WERI-Rb-1 (cell line): Measurements from ENCODE around the gene ADCK1.
"Not testable (repeated sequence)": the region's sequence is repeated elsewhere in the genome, so short reads cannot be mapped to it uniquely, and the experiment has no call there.

Experiments used
- DNase-seq: peaks from one replicate; pipeline ENCODE4 v3.0.0-alpha.2; 2020
- H3K27ac ChIP-seq: fragments of 250-450 bp; sonication (Bioruptor Pico); 2 replicates; pipeline ENCODE4 v1.5.1; 2020; ENCODE audit warnings: mild to moderate bottlenecking, moderate library complexity
- H3K27me3 ChIP-seq: fragments of 250-450 bp; sonication (Bioruptor Pico); 2 replicates; pipeline ENCODE4 v1.5.1; 2021; ENCODE audit warnings: mild to moderate bottlenecking, low read depth, moderate library complexity; ENCODE audit not compliant: insufficient read depth, severe bottlenecking
- H3K36me3 ChIP-seq: fragments of 250-450 bp; sonication (Bioruptor Pico); 2 replicates; pipeline ENCODE4 v1.5.1; 2020; ENCODE audit warnings: mild to moderate bottlenecking, moderate library complexity
- H3K4me3 ChIP-seq: 2 replicates; pipeline ENCODE4 v1.5.1; 2011; ENCODE audit warnings: low read depth, mild to moderate bottlenecking, control low read depth, low read length
- H3K9me3 ChIP-seq: fragments of 250-450 bp; sonication (Bioruptor Pico); 2 replicates; pipeline ENCODE4 v1.5.1; 2021; ENCODE audit warnings: mild to moderate bottlenecking, moderate library complexity; ENCODE audit not compliant: severe bottlenecking
- TF ChIP-seq, protein P1 (sequence below): IDR thresholded peaks from 2 replicates; pipeline ENCODE4 v1.5.1; 2011; ENCODE audit warnings: low read depth, mild to moderate bottlenecking, control low read depth, inconsistent platforms, low read length

ADCK1 gene

GRCh38 chr14:77955816-77956484, 156.0 kb downstream of the ADCK1 start:
- TF ChIP-seq, protein P1, sequence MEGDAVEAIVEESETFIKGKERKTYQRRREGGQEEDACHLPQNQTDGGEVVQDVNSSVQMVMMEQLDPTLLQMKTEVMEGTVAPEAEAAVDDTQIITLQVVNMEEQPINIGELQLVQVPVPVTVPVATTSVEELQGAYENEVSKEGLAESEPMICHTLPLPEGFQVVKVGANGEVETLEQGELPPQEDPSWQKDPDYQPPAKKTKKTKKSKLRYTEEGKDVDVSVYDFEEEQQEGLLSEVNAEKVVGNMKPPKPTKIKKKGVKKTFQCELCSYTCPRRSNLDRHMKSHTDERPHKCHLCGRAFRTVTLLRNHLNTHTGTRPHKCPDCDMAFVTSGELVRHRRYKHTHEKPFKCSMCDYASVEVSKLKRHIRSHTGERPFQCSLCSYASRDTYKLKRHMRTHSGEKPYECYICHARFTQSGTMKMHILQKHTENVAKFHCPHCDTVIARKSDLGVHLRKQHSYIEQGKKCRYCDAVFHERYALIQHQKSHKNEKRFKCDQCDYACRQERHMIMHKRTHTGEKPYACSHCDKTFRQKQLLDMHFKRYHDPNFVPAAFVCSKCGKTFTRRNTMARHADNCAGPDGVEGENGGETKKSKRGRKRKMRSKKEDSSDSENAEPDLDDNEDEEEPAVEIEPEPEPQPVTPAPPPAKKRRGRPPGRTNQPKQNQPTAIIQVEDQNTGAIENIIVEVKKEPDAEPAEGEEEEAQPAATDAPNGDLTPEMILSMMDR, result no peak
- no peak overlapping the region for H3K4me3 ChIP-seq

GRCh38 chr14:77959686-77960085, 159.8 kb downstream of the ADCK1 start:
- not testable (repeated sequence) for DNase-seq, H3K27me3 ChIP-seq, H3K9me3 ChIP-seq

More at GRCh38 chr14:77955816-77956484, 156.0 kb downstream of the ADCK1 start:
- H3K27me3 ChIP-seq, result no peaks in the 10 kb centered on the region
- DNase-seq, result no peak
- H3K9me3 ChIP-seq, result no peaks in the 10 kb centered on the region
- H3K36me3 ChIP-seq, result no peaks in the 10 kb centered on the region
- H3K27ac ChIP-seq, result no peak overlapping the region

GRCh38 chr14:77961847-77962580, 162.1 kb downstream of the ADCK1 start:
- TF ChIP-seq, protein P1, result no peak
- Histone ChIP-seq H3K27me3 (no peaks in the 10 kb centered on the region), H3K27ac (no peak overlapping the region), H3K36me3 (no peaks in the 10 kb centered on the region), H3K4me3 (no peak overlapping the region), H3K9me3 (no peaks in the 10 kb centered on the region)
- no peak for DNase-seq

More at GRCh38 chr14:77959686-77960085, 159.8 kb downstream of the ADCK1 start:
- not testable (repeated sequence) for H3K27ac ChIP-seq, H3K36me3 ChIP-seq, H3K4me3 ChIP-seq

DNA sequence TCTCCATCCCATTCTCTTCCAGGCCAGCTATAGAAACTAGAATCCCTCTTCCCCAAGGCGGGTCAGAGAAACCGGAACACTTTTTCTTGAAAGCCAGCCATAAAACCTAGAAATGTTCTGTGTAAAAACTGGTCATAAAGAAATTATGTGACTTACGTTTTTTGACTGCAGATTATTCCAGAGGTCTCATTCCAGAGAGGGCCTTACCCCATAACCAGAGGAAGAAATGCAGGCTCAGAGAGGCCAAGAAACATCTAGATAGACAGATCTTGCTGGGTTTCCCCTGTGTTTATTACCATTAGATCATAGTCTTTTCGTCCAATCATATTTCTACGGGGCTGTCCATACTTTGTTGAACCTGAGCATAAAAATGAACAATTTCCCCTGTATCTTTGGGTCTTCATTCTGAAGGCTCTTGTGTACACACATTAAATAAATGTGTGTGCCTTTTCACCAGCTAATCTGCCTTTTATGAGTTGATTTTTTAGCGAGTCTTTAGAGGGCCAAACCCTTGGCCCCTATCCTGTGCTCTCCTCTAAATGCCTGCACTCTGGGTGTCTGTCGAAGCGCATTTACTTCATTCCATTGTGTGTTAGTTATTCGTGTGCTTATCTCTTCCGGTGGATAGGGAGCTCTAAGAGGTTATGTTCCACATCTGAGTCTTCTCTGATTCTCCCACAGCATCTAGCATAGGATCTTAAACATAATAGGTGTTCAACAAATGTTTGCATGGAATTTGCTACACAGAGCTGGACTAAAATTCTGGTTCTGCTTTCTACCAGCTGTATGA, 163.0 kb downstream of the ADCK1 start:
- Histone ChIP-seq H3K9me3 (no peaks in the 10 kb centered on the region), H3K4me3 (no peak overlapping the region), H3K27ac (no peak overlapping the region), H3K27me3 (no peaks in the 10 kb centered on the region), H3K36me3 (no peaks in the 10 kb centered on the region)
- DNase-seq, result no peak
- TF ChIP-seq, protein P1, result no peak

GRCh38 chr14:77964586-77964985, 164.7 kb downstream of the ADCK1 start:
- Histone ChIP-seq H3K27ac (no peak overlapping the region), H3K27me3 (no peaks in the 10 kb centered on the region), H3K4me3 (no peak overlapping the region), H3K9me3 (no peaks in the 10 kb centered on the region), H3K36me3 (no peaks in the 10 kb centered on the region)
- no peak for DNase-seq
- TF ChIP-seq, protein P1, result no peak

DNA sequence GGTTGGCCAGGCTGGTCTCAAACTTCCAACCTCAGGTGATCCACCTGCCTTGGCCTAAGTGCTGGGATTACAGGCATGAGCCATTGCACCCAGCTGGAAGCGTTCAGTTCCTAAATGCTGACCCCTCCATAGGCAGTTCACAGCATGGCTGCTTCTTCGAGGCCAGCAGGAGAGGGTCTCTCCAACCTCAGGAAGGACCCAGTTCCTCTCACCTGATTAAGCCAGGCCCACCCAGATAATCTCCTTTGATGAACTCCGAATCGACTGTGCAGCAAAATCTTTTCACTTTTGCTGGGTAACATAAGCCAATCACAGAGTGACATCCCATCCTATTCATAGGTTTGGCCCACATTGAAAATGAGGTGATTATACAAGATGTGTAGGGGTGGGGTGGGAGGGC, 165.1 kb downstream of the ADCK1 start:
- no peak for DNase-seq
- no peak overlapping the region for H3K4me3 ChIP-seq
- TF ChIP-seq, protein P1, result no peak
- no peaks in the 10 kb centered on the region for H3K36me3 ChIP-seq
- no peak overlapping the region for H3K27ac ChIP-seq
- no peaks in the 10 kb centered on the region for H3K27me3 ChIP-seq
- no peaks in the 10 kb centered on the region for H3K9me3 ChIP-seq
